ENCODE measurements around the gene PCDHA7. TPM values are rescaled to one million over a fixed set of nuclear protein-coding genes. Genes with fewer than 3 reads are reported as not detected.
"Not testable (repeated sequence)": the region's sequence is repeated elsewhere in the genome, so short reads cannot be mapped to it uniquely, and the experiment has no call there.

PCDHA7 gene
- total RNA-seq, 4 donors from 2014 or later: 0.12 to 1.4 (median 0.86) TPM

DNA sequence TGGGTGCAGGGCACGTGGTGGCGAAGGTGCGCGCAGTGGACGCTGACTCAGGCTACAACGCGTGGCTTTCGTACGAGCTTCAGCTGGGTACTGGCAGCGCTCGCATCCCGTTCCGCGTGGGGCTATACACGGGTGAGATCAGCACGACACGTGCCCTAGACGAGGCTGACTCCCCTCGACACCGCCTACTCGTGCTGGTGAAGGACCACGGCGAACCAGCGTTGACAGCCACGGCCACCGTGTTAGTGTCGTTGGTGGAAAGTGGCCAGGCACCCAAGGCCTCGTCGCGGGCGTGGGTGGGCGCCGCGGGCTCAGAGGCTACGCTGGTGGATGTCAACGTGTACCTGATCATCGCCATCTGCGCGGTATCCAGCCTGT, 37.4 kb upstream of the PCDHA7 start:
- DNase-seq (ENCODE audit: low spot score): no peak
- TF ChIP-seq, protein P1, sequence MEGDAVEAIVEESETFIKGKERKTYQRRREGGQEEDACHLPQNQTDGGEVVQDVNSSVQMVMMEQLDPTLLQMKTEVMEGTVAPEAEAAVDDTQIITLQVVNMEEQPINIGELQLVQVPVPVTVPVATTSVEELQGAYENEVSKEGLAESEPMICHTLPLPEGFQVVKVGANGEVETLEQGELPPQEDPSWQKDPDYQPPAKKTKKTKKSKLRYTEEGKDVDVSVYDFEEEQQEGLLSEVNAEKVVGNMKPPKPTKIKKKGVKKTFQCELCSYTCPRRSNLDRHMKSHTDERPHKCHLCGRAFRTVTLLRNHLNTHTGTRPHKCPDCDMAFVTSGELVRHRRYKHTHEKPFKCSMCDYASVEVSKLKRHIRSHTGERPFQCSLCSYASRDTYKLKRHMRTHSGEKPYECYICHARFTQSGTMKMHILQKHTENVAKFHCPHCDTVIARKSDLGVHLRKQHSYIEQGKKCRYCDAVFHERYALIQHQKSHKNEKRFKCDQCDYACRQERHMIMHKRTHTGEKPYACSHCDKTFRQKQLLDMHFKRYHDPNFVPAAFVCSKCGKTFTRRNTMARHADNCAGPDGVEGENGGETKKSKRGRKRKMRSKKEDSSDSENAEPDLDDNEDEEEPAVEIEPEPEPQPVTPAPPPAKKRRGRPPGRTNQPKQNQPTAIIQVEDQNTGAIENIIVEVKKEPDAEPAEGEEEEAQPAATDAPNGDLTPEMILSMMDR (IDR thresholded peaks at IDR 0.05): no peak
- ATAC-seq (ENCODE audit: low FRiP score): no peak

DNA sequence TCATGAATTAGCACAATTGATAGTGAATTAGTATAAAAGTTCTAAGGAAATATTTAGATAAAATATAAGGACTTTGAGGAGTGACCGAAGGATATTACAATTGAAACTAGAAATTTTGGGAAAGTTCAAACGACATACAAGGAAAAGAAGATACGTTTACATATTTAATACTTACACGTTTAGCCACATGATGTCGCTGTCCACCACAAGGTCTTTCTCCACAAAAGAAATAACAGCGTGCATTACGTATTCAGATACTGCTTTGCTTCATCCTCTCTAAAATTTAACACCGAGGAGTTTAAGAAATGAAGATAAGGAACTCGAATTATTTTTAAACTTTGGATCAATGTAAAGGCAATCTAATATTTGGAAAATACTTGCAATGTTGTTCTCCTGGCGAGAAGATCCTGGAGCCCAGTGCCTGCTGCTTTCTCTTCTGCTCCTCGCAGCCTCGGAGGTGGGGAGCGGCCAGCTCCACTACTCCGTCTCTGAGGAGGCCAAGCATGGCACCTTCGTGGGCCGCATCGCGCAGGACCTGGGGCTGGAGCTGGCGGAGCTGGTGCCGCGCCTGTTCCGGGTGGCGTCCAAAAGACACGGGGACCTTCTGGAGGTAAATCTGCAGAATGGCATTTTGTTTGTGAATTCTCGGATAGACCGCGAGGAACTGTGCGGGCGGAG, 33.1 kb upstream of the PCDHA7 start, which contains the start of gene PCDHA3:
TSS of gene PCDHA3 (plus strand) at position 242 of the 678 bp plus-strand sequence.
- TF ChIP-seq, protein P1 (IDR thresholded peaks at IDR 0.05): no peak
- ATAC-seq (ENCODE audit: low FRiP score) (no peak), DNase-seq (ENCODE audit: low spot score) (no peak)

DNA sequence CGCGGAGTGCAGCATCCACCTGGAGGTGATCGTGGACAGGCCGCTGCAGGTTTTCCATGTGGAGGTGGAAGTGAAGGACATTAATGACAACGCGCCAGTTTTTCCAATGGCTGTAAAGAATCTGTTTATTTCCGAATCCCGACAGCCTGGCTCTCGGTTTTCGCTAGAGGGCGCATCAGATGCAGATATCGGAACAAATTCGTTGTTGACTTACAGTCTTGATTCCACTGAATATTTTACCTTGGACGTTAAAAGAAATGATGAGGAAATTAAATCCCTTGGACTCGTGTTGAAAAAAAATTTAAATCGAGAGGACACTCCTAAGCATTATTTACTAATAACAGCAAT, 32.6 kb upstream of the PCDHA7 start:
- DNase-seq (ENCODE audit: low spot score) (no peak), ATAC-seq (ENCODE audit: low FRiP score) (no peak)
- TF ChIP-seq, protein P1 (IDR thresholded peaks at IDR 0.05): no peak

DNA sequence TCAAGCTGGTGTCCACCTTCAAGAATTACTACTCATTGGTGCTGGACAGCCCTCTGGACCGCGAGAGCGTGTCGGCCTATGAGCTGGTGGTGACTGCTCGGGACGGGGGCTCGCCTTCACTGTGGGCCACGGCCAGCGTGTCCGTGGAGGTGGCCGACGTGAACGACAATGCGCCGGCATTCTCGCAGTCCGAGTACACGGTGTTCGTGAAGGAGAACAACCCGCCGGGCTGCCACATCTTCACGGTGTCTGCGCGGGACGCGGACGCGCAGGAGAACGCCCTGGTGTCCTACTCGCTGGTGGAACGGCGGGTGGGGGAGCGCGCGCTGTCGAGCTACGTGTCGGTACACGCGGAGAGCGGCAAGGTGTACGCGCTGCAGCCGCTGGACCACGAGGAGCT, 31.7 kb upstream of the PCDHA7 start:
- DNase-seq (ENCODE audit: low spot score); ATAC-seq (ENCODE audit: low FRiP score): not testable (repeated sequence)

DNA sequence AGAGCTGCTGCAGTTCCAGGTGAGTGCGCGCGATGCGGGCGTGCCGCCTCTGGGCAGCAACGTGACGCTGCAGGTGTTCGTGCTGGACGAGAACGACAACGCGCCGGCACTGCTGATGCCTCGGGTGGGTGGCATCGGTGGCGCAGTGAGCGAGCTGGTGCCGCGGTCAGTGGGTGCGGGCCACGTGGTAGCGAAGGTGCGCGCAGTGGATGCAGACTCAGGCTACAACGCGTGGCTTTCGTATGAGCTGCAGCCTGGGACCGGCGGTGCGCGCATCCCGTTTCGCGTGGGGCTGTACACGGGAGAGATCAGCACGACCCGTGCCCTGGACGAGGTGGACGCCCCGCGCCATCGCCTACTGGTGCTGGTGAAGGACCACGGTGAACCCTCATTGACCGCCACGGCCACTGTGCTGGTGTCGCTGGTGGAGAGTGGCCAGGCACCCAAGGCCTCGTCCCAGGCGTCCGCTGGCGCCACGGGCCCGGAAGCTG, 31.2 kb upstream of the PCDHA7 start:
- ATAC-seq (ENCODE audit: low FRiP score) (no peak), DNase-seq (ENCODE audit: low spot score) (no peak)
- TF ChIP-seq, protein P1 (IDR thresholded peaks at IDR 0.05): no peak

DNA sequence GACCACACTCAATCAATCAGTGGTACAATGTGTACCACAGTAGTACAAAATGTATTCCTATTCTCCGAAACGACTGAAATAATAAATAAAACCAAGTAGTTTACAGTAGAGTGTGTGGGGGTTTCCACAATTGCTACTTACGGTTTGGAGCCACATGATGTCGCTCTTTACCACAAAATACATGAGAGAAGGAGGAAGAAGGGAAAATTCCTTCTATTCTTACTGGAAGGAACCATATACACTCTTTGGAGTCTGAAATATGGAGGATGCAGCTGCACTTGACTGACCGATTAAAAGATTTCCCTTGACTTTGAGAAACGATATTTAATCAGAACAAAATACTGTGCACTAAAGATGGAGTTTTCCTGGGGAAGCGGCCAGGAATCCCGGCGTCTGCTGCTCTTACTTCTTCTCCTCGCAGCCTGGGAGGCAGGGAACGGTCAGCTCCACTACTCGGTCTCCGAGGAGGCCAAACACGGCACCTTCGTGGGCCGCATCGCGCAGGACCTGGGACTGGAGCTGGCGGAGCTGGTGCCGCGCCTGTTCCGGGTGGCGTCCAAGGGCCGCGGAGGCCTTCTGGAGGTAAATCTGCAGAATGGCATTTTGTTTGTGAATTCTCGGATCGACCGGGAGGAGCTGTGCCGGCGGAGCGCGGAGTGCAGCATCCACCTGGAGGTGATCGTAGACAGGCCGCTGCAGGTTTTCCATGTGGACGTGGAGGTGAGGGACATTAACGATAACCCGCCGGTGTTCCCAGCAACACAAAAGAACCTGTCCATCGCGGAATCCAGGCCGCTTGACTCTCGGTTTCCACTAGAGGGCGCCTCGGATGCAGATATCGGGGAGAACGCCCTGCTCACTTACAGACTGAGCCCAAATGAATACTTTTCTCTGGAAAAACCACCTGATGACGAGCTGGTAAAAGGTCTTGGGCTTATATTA, 27.0 kb upstream of the PCDHA7 start, which contains the start of gene PCDHA4:
TSS of gene PCDHA4 (plus strand) at position 235 of the 942 bp plus-strand sequence.
- peak; percentile 78 for ATAC-seq (ENCODE audit: low FRiP score)
- TF ChIP-seq, protein P1 (IDR thresholded peaks at IDR 0.05): no peak
- DNase-seq (ENCODE audit: low spot score): no peak

DNA sequence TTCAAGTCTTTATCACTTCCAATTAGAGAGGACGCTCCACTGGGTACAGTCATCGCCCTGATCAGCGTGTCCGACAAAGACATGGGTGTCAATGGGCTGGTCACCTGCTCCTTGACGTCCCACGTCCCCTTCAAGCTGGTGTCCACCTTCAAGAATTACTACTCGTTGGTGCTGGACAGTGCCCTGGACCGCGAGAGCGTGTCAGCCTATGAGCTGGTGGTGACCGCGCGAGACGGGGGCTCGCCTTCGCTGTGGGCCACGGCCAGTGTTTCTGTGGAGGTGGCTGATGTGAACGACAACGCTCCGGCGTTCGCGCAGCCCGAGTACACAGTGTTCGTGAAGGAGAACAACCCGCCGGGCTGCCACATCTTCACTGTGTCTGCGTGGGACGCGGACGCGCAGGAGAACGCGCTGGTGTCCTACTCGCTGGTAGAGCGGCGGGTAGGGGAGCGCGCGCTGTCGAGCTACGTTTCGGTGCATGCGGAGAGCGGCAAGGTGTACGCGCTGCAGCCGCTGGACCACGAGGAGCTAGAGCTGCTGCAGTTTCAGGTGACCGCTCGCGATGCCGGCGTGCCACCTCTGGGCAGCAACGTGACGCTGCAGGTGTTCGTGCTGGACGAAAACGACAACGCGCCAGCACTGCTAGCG, 25.7 kb upstream of the PCDHA7 start:
- not testable (repeated sequence) for ATAC-seq (ENCODE audit: low FRiP score); DNase-seq (ENCODE audit: low spot score)
